Activated CD8-positive, alpha-beta memory T cell treated with anti-CD3 and anti-CD28 coated beads, Interleukin-2, amount 50 U/mL, for 48 hours (primary cell): ENCODE results near the gene SLC6A19.

ENCODE experiments used
- DNase-seq: peaks from one replicate; pipeline ENCODE4 v3.0.0-alpha.2; 2020

SLC6A19 gene

DNA sequence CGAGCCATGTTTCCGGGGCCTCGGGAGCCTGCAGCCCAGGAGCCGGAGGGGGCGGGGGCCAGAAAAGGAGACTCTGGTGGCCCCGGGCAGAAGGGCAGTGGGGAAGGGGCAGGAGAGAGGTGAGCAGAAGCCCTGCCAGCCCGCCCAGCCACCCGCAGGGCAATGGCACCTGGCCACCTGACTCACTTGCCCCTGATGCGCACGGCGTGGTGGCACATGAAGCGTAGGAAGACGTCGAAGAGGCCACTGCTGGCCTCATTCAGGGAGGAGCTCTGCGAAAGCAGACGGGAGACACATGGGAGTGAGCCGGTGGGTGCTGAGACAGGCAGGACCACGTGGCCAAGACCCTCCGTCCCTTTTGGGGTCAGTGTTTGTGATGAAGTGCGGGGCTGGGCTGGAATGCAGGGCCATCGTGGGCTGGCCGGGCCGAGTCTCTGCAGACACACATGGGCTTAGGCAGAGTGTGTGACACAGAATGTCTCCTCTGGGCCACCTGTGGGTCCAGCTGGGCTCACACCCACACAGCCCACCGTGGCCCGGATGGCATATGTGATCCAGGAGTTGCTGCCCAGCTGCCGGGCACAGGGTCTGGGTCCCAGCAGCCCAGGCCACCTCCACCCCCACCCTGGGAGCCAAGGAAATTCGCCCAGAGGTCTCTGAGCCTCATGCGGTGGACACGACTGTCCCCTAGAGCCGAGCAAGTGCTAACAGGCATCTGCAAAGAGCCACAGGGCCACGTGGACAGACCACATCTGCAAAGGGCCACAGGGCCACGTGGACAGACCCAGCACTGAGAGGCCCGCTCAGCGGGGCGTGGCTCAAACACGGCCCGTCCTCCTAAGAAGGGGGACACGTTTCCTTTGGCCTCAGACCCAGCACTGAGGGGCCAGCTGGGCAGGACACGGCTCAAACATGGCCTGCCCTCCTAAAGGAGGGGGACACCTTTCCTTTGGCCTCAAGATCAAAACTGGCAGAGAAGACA lies 69.8 kb downstream of the SLC6A19 start:
- DNase-seq, result no peak

DNA sequence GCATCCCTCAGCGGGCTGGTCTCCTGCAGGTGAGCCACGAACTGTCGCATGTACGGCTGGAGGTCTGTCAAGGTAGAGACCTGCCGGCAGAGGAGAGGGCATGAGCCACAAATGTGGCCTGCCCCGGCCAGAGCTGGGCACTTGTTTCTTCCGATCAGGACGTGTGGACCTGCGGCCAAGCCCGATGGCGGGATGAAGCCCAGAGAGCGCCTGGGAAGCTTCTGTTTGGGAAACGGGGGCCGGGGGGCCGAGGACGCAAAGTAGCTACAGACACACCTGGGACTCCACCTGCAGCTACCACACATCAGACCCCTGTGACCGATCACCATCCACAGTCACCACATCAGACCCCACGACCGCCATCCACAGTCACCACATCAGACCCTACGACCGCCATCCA lies 70.8 kb downstream of the SLC6A19 start:
- DNase-seq, result no peak

DNA sequence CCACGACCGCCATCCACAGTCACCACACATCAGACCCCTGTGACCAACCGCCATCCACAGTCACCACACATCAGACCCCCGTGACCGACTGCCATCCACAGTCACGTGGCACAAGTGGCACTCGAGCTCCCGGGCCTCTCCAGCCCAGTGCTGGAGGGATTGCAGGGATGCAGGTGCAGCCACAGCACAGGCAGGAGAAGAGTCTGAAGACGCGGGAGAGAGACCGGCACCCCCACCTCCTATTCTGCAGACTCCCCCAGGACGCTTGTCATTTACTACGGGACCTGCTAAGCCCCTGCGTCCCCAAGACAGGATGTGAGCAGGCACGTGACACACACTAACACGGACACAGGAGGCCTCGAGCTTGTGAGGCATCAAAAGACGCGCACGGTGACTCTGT lies 72.3 kb downstream of the SLC6A19 start:
- DNase-seq, result no peak

DNA sequence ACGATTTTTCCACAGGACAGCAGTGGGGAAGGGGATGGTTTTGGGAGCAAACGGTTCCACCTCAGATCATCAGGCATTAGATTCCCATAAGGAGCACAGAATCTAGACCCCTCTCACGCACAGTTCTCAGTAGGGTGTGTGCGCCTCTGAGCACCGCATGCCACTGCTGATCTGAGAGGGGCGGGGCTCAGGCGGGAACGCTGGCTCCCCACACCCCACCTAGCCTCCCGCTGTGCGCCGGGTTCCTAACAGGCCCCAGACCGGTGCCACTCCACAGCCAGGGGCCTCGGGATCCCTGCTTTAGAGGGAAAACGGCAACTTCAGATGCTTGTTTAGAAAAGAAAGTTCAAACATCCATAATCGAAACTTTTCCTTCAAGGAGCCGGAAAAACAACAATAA lies 73.1 kb downstream of the SLC6A19 start:
- DNase-seq, result no peak
